ENCODE data around the gene BACH2.

BACH2 gene

GRCh38 chr6:90020746-90021145 is 275.9 kb downstream of the BACH2 start:
- no peak for FAIRE-seq

DNA sequence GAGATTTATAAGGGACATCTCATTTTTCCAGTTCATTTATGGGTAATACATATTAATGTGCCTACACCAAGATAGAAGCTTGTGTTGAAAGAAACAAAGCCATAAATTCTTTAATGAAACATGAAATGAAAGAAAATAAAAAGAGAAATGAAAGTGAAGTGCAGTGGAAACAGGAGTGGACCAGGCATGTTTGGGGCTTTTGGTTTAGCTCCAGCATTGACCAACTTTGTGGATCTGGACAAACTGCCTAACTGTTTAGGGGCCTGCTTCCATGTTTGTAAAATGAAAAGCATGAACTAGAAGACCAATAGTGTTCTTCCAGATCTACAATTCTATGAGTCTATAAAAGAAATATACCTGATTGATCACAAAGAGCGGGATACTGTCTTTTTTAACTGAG is 277.4 kb downstream of the BACH2 start:
- FAIRE-seq = no peak

DNA sequence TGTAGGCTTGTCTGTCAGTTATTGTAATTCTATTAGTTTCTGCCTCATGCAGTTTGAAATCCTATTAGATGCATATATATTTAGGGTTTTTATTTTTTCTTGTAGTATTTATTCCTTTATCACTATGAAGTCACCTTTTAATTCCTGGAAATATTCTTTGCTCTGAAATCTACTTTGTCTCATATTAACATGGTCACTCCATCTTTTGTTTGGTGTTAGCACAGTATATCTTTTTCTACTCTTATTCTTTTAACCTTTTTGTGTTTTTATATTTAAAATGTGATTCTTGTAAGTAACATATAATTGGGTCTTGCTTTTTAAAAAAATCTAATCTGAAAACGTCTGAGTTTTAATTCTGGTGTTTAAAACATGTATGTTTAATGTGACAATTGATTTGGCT is 280.8 kb downstream of the BACH2 start:
- no peak for FAIRE-seq

- no peak for FAIRE-seq
These were observed 287.6 kb downstream of the BACH2 start for GRCh38 chr6:90008908-90009501.

GRCh38 chr6:90008189-90008907 is 288.3 kb downstream of the BACH2 start:
- FAIRE-seq = no peak

DNA sequence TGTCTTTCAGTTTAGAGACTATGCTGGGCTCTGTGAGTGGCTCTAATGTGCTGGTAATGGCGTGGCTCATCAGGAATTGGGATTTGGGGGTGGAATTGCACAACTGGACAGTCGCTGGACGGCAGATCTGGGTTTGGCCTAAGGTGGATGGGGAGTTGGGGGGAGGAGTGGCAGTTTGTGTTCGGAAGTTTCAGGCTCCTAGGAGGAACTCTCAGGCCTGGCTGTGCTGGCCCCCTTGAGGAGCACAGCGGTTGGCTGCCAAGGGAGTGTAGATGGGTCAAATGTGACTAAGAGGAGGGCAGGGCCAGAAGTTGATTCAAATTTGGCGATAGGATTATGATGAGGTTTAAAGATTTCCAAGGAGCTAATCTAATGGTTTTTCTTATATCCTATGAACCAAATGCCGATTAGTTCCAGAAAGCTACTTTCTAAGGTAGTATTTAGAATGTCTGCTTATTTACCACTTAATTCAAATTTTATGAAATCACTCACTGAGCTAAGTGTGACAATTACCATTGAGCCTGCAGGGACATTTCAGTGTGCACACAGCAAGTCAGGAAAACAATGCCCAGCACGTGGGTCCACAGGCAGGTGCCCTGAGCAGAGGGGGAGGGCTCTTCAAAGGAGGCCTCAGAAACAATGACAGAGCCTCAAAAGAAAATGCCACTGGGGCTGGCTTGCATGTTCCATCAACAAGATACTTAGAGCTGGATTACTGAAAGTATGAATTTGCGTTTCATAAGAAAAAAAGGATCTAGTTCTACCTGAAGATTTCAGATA is 291.4 kb downstream of the BACH2 start:
- no peak for FAIRE-seq

DNA sequence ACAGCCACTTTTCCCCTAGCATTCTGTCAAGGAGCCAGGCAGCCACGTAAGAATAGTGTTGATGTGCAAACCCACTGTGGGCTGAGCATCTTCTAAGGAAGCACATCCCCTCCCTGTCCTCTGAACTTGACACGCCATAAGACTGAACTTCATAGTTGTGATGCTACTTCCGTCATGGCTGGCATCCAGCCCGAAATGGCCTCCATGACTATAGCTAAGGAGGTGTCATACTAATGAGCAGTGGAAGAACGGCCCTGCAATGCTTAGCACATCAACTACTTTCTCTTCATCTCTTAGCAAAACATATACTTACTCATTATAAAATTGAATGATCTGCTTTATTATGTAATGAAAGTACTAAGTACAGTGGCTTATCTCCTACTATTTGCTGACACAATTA is 292.1 kb downstream of the BACH2 start:
- FAIRE-seq = no peak

GRCh38 chr6:90003941-90004340 is 292.7 kb downstream of the BACH2 start:
- no peak for FAIRE-seq

GRCh38 chr6:90003069-90003795 is 293.4 kb downstream of the BACH2 start:
- FAIRE-seq = no peak

GRCh38 chr6:90000864-90001731 is 295.5 kb downstream of the BACH2 start:
- FAIRE-seq = no peak

GRCh38 chr6:89999945-90000825 is 296.5 kb downstream of the BACH2 start:
- FAIRE-seq = no peak

GRCh38 chr6:89999154-89999553 is 297.5 kb downstream of the BACH2 start:
- no peak for FAIRE-seq

- FAIRE-seq = no peak
These were observed 298.9 kb downstream of the BACH2 start for GRCh38 chr6:89997456-89998445.

DNA sequence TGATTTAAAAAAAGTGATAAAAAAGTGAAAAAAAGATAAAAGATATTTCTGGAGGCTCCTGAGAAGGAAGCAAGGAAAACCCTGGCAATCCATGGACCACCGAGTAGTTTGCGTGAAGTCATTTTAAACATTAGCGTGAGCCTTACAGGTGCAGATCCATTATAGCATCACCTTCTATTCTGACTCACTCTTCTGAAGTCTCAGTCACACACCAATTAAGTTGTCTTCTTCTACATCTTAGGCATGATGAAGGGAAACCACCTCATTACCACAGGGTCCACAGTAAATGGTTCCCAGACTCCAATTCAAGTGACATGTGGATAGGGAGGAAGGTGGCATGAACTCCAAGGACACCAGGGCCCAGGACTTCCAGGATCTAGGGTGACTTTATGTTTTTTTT is 303.2 kb downstream of the BACH2 start:
- no peak for FAIRE-seq

DNA sequence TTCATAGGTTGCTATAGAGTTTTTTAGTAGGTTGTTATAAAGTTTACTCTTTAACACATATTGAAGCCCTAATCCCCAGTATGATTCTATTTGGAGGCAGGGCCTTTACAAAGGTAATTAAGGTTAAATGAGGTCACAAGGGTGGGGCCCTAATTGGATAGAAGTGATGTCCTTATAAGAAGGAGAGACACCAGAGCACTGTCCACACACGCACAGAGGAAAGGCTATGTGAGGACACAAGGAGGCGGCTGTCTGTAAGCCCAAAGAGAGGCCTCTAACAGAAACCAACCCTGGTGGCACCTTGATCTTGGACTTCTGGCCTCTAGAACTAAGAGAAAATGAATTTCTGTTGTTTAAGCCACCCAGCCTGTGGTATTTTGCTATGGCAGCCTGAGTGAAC is 303.8 kb downstream of the BACH2 start:
- FAIRE-seq = no peak

GRCh38 chr6:89989742-89990141 is 306.9 kb downstream of the BACH2 start:
- FAIRE-seq = no peak

DNA sequence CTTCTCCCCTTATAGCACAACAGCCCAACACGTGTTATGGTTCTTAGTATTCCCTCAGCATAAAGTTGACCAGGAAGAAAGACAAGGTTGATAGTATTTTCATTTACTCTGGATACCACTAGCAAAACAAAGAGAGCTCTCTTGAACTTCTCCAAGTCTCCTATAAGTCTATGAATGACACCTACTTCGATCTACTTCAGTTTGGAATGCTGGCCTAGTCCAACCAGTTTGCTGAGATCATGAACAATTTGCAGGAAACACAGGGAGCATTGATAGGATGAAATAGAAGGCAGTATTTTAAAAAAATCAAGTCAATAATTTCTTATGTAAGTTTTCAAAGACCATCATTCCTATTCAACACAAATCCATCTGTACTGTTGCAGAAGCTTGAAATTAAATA is 308.8 kb downstream of the BACH2 start:
- FAIRE-seq = no peak

- FAIRE-seq = no peak
These were observed 309.5 kb downstream of the BACH2 start for GRCh38 chr6:89987140-89987539.

- FAIRE-seq = no peak
These were observed 310.0 kb downstream of the BACH2 start for GRCh38 chr6:89986650-89987074.

Data from endometrium (tissue), 2 donors.